ENCODE results near the gene KY. TPM values are rescaled to one million over a fixed set of nuclear protein-coding genes. Genes with fewer than 3 reads are reported as not detected.

The KY gene
- polyA plus RNA-seq, 2 of the 4 experiments (the other 2 are of a cell fraction): 0.04 to 0.05 TPM

DNA sequence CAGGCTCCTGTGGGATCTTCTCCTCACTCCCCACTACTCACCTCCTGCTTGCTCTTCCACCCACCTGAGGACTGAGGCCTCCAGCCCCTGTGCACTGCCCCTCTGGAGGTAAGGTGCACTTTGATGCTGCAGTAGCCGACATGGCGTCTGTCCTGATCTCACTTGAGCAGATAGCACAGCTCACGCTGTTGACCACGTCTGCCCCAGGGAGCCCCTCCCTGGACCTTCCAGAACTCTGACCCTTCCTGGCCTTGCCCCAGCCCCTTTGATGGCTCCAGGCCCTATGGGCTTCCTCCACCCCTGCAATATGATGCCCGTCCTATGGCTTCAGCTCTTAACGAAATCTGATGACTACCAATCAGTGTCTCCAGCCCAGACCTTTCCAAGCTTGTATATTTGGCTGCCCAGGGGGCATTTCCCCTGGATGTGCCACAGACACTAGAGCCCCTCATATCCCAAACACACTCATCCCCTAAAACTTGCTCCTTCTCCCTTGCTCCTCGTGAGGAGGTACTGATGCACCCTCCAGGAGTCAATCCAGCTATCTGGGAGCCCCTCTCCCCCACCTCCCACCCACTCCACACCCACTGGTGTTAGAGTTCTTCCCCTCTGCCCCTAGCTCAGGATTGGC, 27.1 kb downstream of the KY start:
- no peak for ATAC-seq
- no peaks in the 10 kb centered on the region for H3K4me1 ChIP-seq
- ChIA-PET POLR2A (no interaction called here), CTCF (interaction anchor here (0.9 kb wide), 1 partner anchor 15 kb away, joined by 3 read pairs; no protein-coding TSS in a partner anchor)
- no peak overlapping the region for H3K27ac ChIP-seq
- H3K9me3 ChIP-seq: no peaks in the 10 kb centered on the region
- no peak for FAIRE-seq
- no peak overlapping the region for H3K4me3 ChIP-seq
- TF ChIP-seq FOXS1 (CRISPR knock-in tag; IDR thresholded peaks at IDR 0.05) (no peak), NPAS2 (CRISPR knock-in tag; IDR thresholded peaks at IDR 0.05; ENCODE audit: borderline replicate concordance) (no peak), RNF2 (IDR thresholded peaks at IDR 0.05; ENCODE audit: borderline replicate concordance, low read depth) (no peak), HOXB13 (CRISPR knock-in tag; IDR thresholded peaks at IDR 0.05; ENCODE audit: low read depth) (no peak), HEYL (CRISPR knock-in tag; IDR thresholded peaks at IDR 0.05) (no peak), NFE2L2 (conservative IDR thresholded peaks at IDR 0.05; ENCODE audit: low read length) (no peak), JUNB (IDR thresholded peaks at IDR 0.05) (no peak), POLR2A (IDR thresholded peaks at IDR 0.05; ENCODE audit: low read length) (no peak)
- TF ChIP-seq, protein P1, sequence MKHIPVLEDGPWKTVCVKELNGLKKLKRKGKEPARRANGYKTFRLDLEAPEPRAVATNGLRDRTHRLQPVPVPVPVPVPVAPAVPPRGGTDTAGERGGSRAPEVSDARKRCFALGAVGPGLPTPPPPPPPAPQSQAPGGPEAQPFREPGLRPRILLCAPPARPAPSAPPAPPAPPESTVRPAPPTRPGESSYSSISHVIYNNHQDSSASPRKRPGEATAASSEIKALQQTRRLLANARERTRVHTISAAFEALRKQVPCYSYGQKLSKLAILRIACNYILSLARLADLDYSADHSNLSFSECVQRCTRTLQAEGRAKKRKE (CRISPR knock-in tag; IDR thresholded peaks at IDR 0.05; ENCODE audit: low read depth): no peak
- TF ChIP-seq, protein P2, sequence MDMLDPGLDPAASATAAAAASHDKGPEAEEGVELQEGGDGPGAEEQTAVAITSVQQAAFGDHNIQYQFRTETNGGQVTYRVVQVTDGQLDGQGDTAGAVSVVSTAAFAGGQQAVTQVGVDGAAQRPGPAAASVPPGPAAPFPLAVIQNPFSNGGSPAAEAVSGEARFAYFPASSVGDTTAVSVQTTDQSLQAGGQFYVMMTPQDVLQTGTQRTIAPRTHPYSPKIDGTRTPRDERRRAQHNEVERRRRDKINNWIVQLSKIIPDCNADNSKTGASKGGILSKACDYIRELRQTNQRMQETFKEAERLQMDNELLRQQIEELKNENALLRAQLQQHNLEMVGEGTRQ (IDR thresholded peaks at IDR 0.05): no peak
- TF ChIP-seq, protein P3, sequence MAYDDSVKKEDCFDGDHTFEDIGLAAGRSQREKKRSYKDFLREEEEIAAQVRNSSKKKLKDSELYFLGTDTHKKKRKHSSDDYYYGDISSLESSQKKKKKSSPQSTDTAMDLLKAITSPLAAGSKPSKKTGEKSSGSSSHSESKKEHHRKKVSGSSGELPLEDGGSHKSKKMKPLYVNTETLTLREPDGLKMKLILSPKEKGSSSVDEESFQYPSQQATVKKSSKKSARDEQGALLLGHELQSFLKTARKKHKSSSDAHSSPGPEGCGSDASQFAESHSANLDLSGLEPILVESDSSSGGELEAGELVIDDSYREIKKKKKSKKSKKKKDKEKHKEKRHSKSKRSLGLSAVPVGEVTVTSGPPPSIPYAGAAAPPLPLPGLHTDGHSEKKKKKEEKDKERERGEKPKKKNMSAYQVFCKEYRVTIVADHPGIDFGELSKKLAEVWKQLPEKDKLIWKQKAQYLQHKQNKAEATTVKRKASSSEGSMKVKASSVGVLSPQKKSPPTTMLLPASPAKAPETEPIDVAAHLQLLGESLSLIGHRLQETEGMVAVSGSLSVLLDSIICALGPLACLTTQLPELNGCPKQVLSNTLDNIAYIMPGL (CRISPR knock-in tag; IDR thresholded peaks at IDR 0.05; ENCODE audit: borderline replicate concordance): no peak
- DNase-seq (ENCODE audit: low read depth in 1 of 2, low spot score in 1 of 2): no peak
- WGBS (ENCODE audit: missing lambda C conversion rate): 58% methylated on average over 6 of the region's 7 CpGs
- H3K4me2 ChIP-seq: no peak overlapping the region

DNA sequence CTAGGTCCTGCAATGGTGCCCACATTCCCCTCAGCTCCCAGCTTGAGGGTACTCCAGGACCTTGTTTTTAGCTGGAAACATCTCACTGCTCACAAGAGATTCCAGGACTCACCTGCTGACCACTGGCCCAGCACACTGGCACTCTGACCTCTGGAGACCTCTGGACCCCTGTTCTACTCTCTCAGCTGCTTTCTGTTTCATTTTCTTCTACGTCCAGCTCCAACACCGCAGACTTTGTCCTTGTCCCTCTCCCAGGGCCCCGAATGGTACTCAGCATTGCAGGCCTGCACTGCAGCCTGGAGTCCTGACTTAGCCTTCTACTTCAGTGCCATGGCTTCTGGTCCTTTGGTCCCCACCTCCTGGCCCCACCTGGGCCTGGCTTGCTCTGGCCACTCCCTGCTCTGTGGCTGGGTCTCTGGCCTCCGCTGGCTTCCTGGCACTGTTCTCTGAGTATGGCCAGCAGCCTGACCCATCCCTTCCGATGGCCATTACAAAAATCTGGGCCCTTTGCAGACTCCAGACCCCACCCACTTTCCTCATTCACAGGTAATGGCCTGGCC, 27.9 kb downstream of the KY start:
- TF ChIP-seq ZC3H11A (IDR thresholded peaks at IDR 0.05): no peak
- no peak for TF ChIP-seq MAFK (IDR thresholded peaks at IDR 0.05; ENCODE audit: partially characterized antibody)
- TF ChIP-seq HDAC2 (IDR thresholded peaks at IDR 0.05): no peak
- TF ChIP-seq EHF (CRISPR knock-in tag; IDR thresholded peaks at IDR 0.05): no peak
- TF ChIP-seq CHD4 (IDR thresholded peaks at IDR 0.05; ENCODE audit: borderline replicate concordance): no peak
- no peak for TF ChIP-seq ZNF302 (CRISPR knock-in tag; IDR thresholded peaks at IDR 0.05)
- TF ChIP-seq BHLHE40 (IDR thresholded peaks at IDR 0.05; ENCODE audit: low read depth, low read length): no peak
- TF ChIP-seq HOXA7 (CRISPR knock-in tag; IDR thresholded peaks at IDR 0.05): no peak
- no peak for DNase-seq (ENCODE audit: low read depth in 1 of 2, low spot score in 1 of 2)
- Histone ChIP-seq H3K27ac (no peak overlapping the region), H3K9me3 (no peaks in the 10 kb centered on the region), H3K4me3 (no peak overlapping the region), H3K4me2 (no peak overlapping the region), H3K4me1 (no peaks in the 10 kb centered on the region)
- 47% methylated on average over 5 of the region's 5 CpGs for WGBS (ENCODE audit: missing lambda C conversion rate)
- FAIRE-seq: no peak
- ATAC-seq: no peak
- POLR2A ChIA-PET: no interaction called here
- CTCF ChIA-PET: no interaction called here

DNA sequence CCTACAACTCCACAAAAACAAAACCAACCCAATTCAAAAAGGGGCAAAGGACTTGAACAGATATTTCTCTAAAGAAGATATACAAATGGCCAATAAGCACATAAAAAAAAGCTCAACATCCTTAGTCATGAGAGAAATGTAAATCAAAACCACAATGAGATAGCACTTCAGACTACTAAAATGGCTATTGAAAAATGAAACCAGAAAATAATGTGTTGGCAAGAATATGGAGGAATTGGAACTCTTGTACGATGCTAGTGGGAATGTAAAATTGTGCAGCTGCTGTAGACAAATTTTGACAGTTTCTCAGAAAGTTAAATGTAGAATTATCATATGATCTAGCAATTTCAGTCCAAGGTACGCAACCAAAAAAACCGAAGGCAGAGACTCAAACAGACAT, 29.0 kb downstream of the KY start:
- Histone ChIP-seq H3K4me3 (no peak overlapping the region), H3K9me3 (no peaks in the 10 kb centered on the region), H3K4me1 (no peaks in the 10 kb centered on the region), H3K27ac (no peak overlapping the region), H3K4me2 (no peak overlapping the region)
- ATAC-seq (no peak), DNase-seq (ENCODE audit: low read depth in 1 of 2, low spot score in 1 of 2) (no peak), FAIRE-seq (no peak)
- ChIA-PET CTCF (no interaction called here), POLR2A (no interaction called here)
- 63% methylated on average over 3 of the region's 3 CpGs for WGBS (ENCODE audit: missing lambda C conversion rate)
- TF ChIP-seq CBX8 (IDR thresholded peaks at IDR 0.05) (no peak), POLR2A (IDR thresholded peaks at IDR 0.05; ENCODE audit: low read length) (no peak)
